ENCODE results near the gene ATP13A3.

ATP13A3 gene

GRCh38 chr3:194439881-194440550, 46.8 kb downstream of the ATP13A3 start:
- DNase-seq: no peak

GRCh38 chr3:194434503-194434902, 52.3 kb downstream of the ATP13A3 start:
- no peak for DNase-seq

- no peak for DNase-seq
Observed at GRCh38 chr3:194431554-194431953, 55.2 kb downstream of the ATP13A3 start.

GRCh38 chr3:194425399-194425798, 61.4 kb downstream of the ATP13A3 start:
- DNase-seq: no peak

GRCh38 chr3:194424953-194425352, 61.8 kb downstream of the ATP13A3 start:
- no peak for DNase-seq

- no peak for DNase-seq
Observed at GRCh38 chr3:194424373-194424772, 62.4 kb downstream of the ATP13A3 start.

GRCh38 chr3:194423317-194423716, 63.5 kb downstream of the ATP13A3 start:
- no peak for DNase-seq

GRCh38 chr3:194422188-194422587, 64.6 kb downstream of the ATP13A3 start:
- DNase-seq: no peak

GRCh38 chr3:194418671-194419070, 68.1 kb downstream of the ATP13A3 start:
- no peak for DNase-seq

- DNase-seq: no peak
Observed at GRCh38 chr3:194407423-194407822, 79.4 kb downstream of the ATP13A3 start.

- DNase-seq: no peak
Observed at GRCh38 chr3:194405766-194406165, 81.0 kb downstream of the ATP13A3 start.

GRCh38 chr3:194404365-194405140, 82.2 kb downstream of the ATP13A3 start:
- DNase-seq: peak; percentile 44

- no peak for DNase-seq
Observed at GRCh38 chr3:194401868-194402329, 84.9 kb downstream of the ATP13A3 start.

- DNase-seq: no peak
Observed at GRCh38 chr3:194401346-194401745, 85.5 kb downstream of the ATP13A3 start.

GRCh38 chr3:194399874-194400411, 86.9 kb downstream of the ATP13A3 start:
- DNase-seq: no peak

GRCh38 chr3:194399166-194399565, 87.6 kb downstream of the ATP13A3 start, which contains the start of gene GP5:
Gene GP5 (minus strand): TSS chr3:194399266. CDS start chr3:194398282, 984 bp downstream.
- no peak for DNase-seq

GRCh38 chr3:194397757-194398312, 89.0 kb downstream of the ATP13A3 start:
- no peak for DNase-seq

GRCh38 chr3:194396859-194397756, 89.7 kb downstream of the ATP13A3 start:
- DNase-seq: no peak

- no peak for DNase-seq
Observed at GRCh38 chr3:194396539-194396858, 90.3 kb downstream of the ATP13A3 start.

- DNase-seq: no peak
Observed at GRCh38 chr3:194395778-194396538, 90.8 kb downstream of the ATP13A3 start.

GRCh38 chr3:194395212-194395611, 91.6 kb downstream of the ATP13A3 start:
- no peak for DNase-seq

GRCh38 chr3:194392576-194392975, 94.2 kb downstream of the ATP13A3 start:
- DNase-seq: no peak

Measured in amniotic stem cell (primary cell).